A549 (cell line): Measurements from ENCODE around the gene GTPBP10. TPM values are rescaled to one million over a fixed set of nuclear protein-coding genes. Genes with fewer than 3 reads are reported as not detected.
A peak's percentile ranks its signal among the peaks of the same experiment; 100 is the strongest.

ENCODE experiments used
- ATAC-seq, 2 experiments: fragments of 200-7000 bp in 1 of 2; fragments of >200 bp in 1 of 2; cut with Nextera tagmentation in 1 of 2; cut with Tn5 transposase in 1 of 2; 3 replicates each; pipeline versions ENCODE4 v1.8.0 to v1.9.1; 2018 to 2020; ENCODE audit warnings: mild to moderate bottlenecking in 1 of 2, moderate library complexity in 1 of 2
- CTCF ChIA-PET: fragments of 300-600 bp; sonication (Branson Sonifier 250); formaldehyde crosslinking; extraction: SDS; loops from one replicate; lab custom pipeline; 2021; ENCODE audit warnings: antibody characterized with exemption, inconsistent platforms; lab: Yijun Ruan, JAX
- POLR2A ChIA-PET: fragments of 350-600 bp; formaldehyde crosslinking; extraction: SDS; loops from one replicate; lab custom pipeline; 2021; ENCODE audit warnings: antibody characterized with exemption, inconsistent platforms; lab: Yijun Ruan, JAX
- DNase-seq, 2 experiments: peaks; one replicate each; pipeline versions ENCODE4 v3.0.0 to v3.0.0-alpha.2; 2011 to 2016; ENCODE audit warnings: low read depth in 1 of 2, low spot score in 1 of 2
- FAIRE-seq: peaks from 2 replicates; lab custom pipeline; 2011; peaks lifted over from hg19 to GRCh38; lab: Jason Lieb, UNC
- H3K27ac ChIP-seq, 2 experiments: fragments of >200 bp; sonication (Bioruptor Twin); formaldehyde crosslinking; 3 replicates each; pipeline ENCODE4 v1.5.1; 2016 to 2017
- H3K4me1 ChIP-seq: fragments of >200 bp; sonication (Bioruptor Twin); formaldehyde crosslinking; 3 replicates; pipeline ENCODE4 v1.6.1; 2016
- H3K4me2 ChIP-seq: fragments of >200 bp; sonication (Bioruptor Twin); formaldehyde crosslinking; 3 replicates; pipeline ENCODE4 v1.6.1; 2016
- H3K4me3 ChIP-seq: fragments of >200 bp; sonication (Bioruptor Twin); formaldehyde crosslinking; 3 replicates; pipeline ENCODE4 v1.5.1; 2016
- H3K9me3 ChIP-seq: fragments of >200 bp; sonication (Bioruptor Twin); formaldehyde crosslinking; 3 replicates; pipeline ENCODE4 v1.6.1; 2016
- CBX2 ChIP-seq: fragments of 200-600 bp; sonication (generic); IDR thresholded peaks from 2 replicates; pipeline ENCODE4 v1.6.1; 2016; ENCODE audit warnings: low read depth, mild to moderate bottlenecking, borderline replicate concordance
- CTCF ChIP-seq: fragments of >200 bp; sonication (Bioruptor Twin); formaldehyde crosslinking; IDR thresholded peaks from 3 replicates; pipeline ENCODE4 v1.5.1; 2016
- EHMT2 ChIP-seq: fragments of 200-600 bp; sonication (generic); IDR thresholded peaks from 2 replicates; pipeline ENCODE4 v1.6.1; 2016; ENCODE audit warnings: antibody characterized with exemption, low read depth, mild to moderate bottlenecking, moderate library complexity
- HDAC2 ChIP-seq: fragments of 200-600 bp; sonication (generic); IDR thresholded peaks from 2 replicates; pipeline ENCODE4 v1.6.1; 2016
- MAZ ChIP-seq: fragments of 150-350 bp; IDR thresholded peaks from 2 replicates; pipeline ENCODE4 v1.6.1; 2014; ENCODE audit warnings: antibody characterized with exemption, low read depth, low read length, borderline replicate concordance
- RAD21 ChIP-seq, 2 experiments: fragments of >200 bp in 1 of 2; sonication (Bioruptor Twin) in 1 of 2; formaldehyde crosslinking in 1 of 2; IDR thresholded peaks in 1 of 2; conservative IDR thresholded peaks in 1 of 2; 2 replicates in 1 of 2; 3 replicates in 1 of 2; pipeline ENCODE4 v1.6.1; 2012 to 2018; ENCODE audit warnings: inconsistent platforms in 1 of 2
- RNF2 ChIP-seq: fragments of 200-600 bp; sonication (generic); IDR thresholded peaks from 2 replicates; pipeline ENCODE4 v1.6.1; 2016; ENCODE audit warnings: low read depth, mild to moderate bottlenecking, antibody characterized with exemption, moderate library complexity, borderline replicate concordance
- SMC3 ChIP-seq: fragments of >200 bp; sonication (Bioruptor Twin); formaldehyde crosslinking; IDR thresholded peaks from 3 replicates; pipeline ENCODE4 v1.6.1; 2018; ENCODE audit warnings: inconsistent platforms
- USF2 ChIP-seq: fragments of 450-650 bp; IDR thresholded peaks from 2 replicates; pipeline ENCODE4 v1.6.1; 2014; ENCODE audit warnings: antibody characterized with exemption
- WGBS: methylation state at CpG from one replicate; pipeline ENCODE4 v1.1.6; 2017; ENCODE audit errors: missing lambda C conversion rate; 5-methylcytosine and 5-hydroxymethylcytosine counted together
- polyA plus RNA-seq, 4 experiments: library from polyadenylated mRNA; depleted of rRNA in 3 of 4; stranded (reverse); fragments of >200 nt; fragmentation: RNase III in 1 of 4; extraction: RNeasy Plus Mini Kit Qiagen cat#74134 plus additional on column Dnase treatment in 1 of 4; gene quantifications; 2 replicates in 3 of 4; 3 replicates in 1 of 4; pipeline ENCODE4 v1.2.3, GENCODE V29; 2011 to 2017
- TF ChIP-seq, protein P1 (sequence below): fragments of >200 bp; sonication (Bioruptor Twin); formaldehyde crosslinking; IDR thresholded peaks from 2 replicates; pipeline ENCODE4 v1.6.1; 2016
- TF ChIP-seq, protein P2 (sequence below): fragments of 150-350 bp; IDR thresholded peaks from 2 replicates; pipeline ENCODE4 v1.6.1; 2014; ENCODE audit warnings: low read depth, mild to moderate bottlenecking, low read length

The GTPBP10 gene
- polyA plus RNA-seq, 2 of the 4 experiments (the other 2 are of a cell fraction): 16.5 to 54.9 TPM

DNA sequence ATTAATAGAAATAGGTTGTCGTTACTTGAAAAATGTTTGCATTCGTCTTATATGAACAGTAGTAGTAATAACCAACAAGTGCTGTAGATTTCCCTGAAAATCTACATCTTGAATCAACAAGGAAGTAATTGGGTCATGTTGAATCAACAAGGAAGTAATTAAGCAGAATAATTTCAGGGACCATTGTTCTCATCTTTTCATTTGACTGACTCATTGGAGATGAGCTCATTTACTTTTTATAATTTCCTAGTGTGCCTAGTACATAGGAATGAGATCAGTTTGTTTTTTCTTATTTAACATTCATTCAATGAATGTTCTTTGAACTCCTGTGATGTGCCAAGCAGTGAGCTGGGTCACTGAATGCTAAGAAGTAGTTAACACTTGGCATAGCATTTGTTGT, 65.0 kb downstream of the GTPBP10 start:
- no peaks in the 10 kb centered on the region for H3K9me3 ChIP-seq
- WGBS: 82% methylated on average over 2 of the region's 2 CpGs
- H3K27ac ChIP-seq: no peak overlapping the region
- H3K4me2 ChIP-seq: no peak overlapping the region
- no peak for FAIRE-seq
- CTCF ChIA-PET: interaction anchor here (1.9 kb wide), 1 partner anchor 257 kb away, joined by 5 read pairs; the partner anchor contains the start of gene STEAP1
- H3K4me1 ChIP-seq: 0 out of 3 replicates have a peak, but pooled peaks cover 5% of the 10 kb centered on the region
- TF ChIP-seq CBX2 (no peak), EHMT2 (no peak)
- TF ChIP-seq, all 56 proteins: peak for 0
- POLR2A ChIA-PET: no interaction called here
- peak in 1 of 2 experiments; percentile 11 for DNase-seq
- H3K4me3 ChIP-seq: no peak overlapping the region
- no peak for ATAC-seq

DNA sequence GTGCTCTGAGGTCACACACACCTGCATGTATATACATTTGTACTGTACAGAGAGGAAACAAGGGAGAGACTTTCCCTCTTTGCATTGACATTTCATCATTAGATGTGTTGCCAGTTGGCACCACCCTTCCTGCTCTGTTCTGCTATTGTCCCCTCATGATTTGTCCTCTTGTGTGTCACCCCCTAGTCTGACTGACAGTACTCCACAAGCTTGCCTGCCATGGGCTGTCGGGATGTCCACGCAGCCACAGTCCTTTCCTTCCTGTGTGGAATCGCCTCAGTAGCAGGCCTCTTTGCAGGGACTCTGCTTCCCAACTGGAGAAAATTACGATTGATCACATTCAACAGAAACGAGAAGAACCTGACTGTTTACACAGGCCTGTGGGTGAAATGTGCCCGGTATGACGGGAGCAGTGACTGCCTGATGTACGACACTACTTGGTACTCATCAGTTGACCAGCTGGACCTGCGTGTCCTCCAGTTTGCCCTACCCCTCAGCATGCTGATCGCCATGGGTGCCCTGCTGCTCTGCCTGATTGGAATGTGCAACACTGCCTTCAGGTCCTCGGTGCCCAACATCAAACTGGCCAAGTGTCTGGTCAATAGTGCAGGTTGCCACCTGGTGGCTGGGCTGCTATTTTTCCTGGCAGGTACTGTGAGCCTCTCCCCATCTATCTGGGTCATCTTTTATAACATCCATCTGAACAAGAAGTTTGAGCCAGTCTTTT, 66.1 kb downstream of the GTPBP10 start:
- TF ChIP-seq SMC3 (peak; percentile 37; the same call in 2 of the 3 replicates), MAZ (no peak), CTCF (peak; percentile 43; the same call in 2 of the 3 replicates), RAD21 (conservative IDR thresholded peaks at IDR 0.05 in 1 of 2, IDR thresholded peaks at IDR 0.05 in 1 of 2) (peak; percentile 27 to 43; a peak in 2 of 5 replicates)
- TF ChIP-seq, protein P1, sequence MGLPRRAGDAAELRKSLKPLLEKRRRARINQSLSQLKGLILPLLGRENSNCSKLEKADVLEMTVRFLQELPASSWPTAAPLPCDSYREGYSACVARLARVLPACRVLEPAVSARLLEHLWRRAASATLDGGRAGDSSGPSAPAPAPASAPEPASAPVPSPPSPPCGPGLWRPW: no peak
- TF ChIP-seq, protein P2, sequence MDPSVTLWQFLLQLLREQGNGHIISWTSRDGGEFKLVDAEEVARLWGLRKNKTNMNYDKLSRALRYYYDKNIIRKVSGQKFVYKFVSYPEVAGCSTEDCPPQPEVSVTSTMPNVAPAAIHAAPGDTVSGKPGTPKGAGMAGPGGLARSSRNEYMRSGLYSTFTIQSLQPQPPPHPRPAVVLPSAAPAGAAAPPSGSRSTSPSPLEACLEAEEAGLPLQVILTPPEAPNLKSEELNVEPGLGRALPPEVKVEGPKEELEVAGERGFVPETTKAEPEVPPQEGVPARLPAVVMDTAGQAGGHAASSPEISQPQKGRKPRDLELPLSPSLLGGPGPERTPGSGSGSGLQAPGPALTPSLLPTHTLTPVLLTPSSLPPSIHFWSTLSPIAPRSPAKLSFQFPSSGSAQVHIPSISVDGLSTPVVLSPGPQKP: no peak
- TF ChIP-seq, all 56 proteins: peak for 3
- WGBS: 82% methylated on average over 11 of the region's 11 CpGs
- POLR2A ChIA-PET: no interaction called here
- no peaks in the 10 kb centered on the region for H3K9me3 ChIP-seq
- 0 out of 3 replicates have a peak, but pooled peaks cover 5% of the 10 kb centered on the region for H3K4me1 ChIP-seq
- CTCF ChIA-PET: interaction anchor here (0.9 to 1.5 kb wide), 4 partner anchors 15 to 260 kb away, joined by 3 to 5 read pairs (median 3); no protein-coding TSS in a partner anchor
- H3K27ac ChIP-seq: no peak overlapping the region
- FAIRE-seq: no peak
- H3K4me2 ChIP-seq: no peak overlapping the region
- peak; percentile 84 to 93; a peak in 5 of 6 replicates for ATAC-seq
- no peak overlapping the region for H3K4me3 ChIP-seq
- DNase-seq: peak in 1 of 2 experiments; percentile 50

DNA sequence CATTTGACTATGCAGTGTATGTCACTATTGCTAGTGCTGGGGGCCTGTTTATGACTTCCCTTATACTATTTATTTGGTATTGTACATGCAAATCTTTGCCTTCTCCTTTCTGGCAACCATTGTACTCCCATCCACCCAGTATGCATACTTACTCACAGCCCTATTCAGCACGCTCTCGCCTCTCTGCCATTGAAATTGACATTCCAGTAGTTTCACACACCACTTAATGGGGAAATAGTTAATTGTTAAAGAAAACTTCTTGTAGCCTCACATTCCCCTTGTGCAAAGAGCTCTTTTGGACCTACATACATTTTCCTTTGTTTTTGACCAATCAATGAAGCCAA, 66.6 kb downstream of the GTPBP10 start:
- 95% methylated on average over 2 of the region's 2 CpGs for WGBS
- ChIA-PET CTCF (interaction anchor here (1.0 to 1.5 kb wide), 3 partner anchors 15 to 261 kb away, joined by 3 to 5 read pairs (median 3); no protein-coding TSS in a partner anchor), POLR2A (no interaction called here)
- Histone ChIP-seq H3K27ac (no peak overlapping the region), H3K4me3 (no peak overlapping the region), H3K9me3 (no peaks in the 10 kb centered on the region), H3K4me2 (no peak overlapping the region), H3K4me1 (0 out of 3 replicates have a peak, but pooled peaks cover 5% of the 10 kb centered on the region)
- DNase-seq (no peak), FAIRE-seq (no peak), ATAC-seq (peak in 1 of 2 experiments; percentile 23; a peak in 2 of 6 replicates)
- TF ChIP-seq SMC3 (no peak), RAD21 (conservative IDR thresholded peaks at IDR 0.05 in 1 of 2, IDR thresholded peaks at IDR 0.05 in 1 of 2) (no peak), HDAC2 (no peak), USF2 (no peak), RNF2 (no peak)
- TF ChIP-seq, protein P2: no peak
